ENCODE results near the gene GALNT17. TPM values are rescaled to one million over a fixed set of nuclear protein-coding genes. Genes with fewer than 3 reads are reported as not detected.

Gene GALNT17
- total and polyA plus RNA-seq, 2 experiments from 2014 or later, result 11.1 to 65.6 TPM

DNA sequence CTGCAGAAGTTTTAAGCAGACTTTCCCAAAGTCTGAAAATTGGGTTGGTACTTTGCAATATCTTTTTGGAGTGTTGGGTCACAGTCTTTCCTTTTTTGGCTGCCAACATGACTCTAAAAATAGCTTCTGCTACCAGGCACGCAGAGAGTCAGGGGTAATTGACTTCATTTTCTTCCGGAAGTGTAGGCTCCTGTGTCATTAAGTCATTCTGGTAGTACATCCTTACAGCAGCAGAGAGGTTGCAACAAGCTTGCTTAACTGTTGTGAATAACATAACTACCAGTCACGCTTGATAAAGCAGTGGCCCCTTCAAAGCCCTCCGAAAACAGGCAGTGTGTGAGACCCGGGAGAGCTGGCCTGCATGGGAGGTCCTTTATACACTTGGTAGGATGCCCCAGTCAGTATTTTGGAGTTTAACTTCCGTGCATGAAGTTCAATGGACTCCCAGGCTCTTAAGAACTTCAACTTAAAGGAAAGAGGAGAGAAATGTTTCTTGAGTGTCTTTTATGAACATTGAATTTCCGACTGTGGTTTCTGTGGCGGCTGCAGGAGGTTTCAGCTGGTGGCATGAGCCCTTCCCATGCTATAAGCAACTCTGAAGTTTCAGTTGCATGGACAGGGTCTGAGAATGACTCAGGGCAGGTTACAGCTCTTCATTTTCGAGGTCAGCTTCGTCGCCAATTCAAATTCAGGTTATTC is 310.7 kb downstream of the GALNT17 start:
- Mint-ChIP-seq H3K4me1 (peaks cover 19% of the 10 kb centered on the region), H3K27ac (peak overlapping the region; percentile 69), H3K27me3 (ENCODE audit: insufficient read depth, low read depth, poor library complexity) (peaks cover 12% of the 10 kb centered on the region), H3K4me3 (no peak overlapping the region), H3K9me3 (peaks cover 21% of the 10 kb centered on the region), H3K36me3 (ENCODE audit: low read depth) (peaks cover 51% of the 10 kb centered on the region)
- Histone ChIP-seq H3K4me2 (0 out of 2 replicates have a peak overlapping the region, but pooled peaks have one; percentile 55), H2AFZ (no peak overlapping the region), H3K27me3 (ENCODE audit: insufficient read depth) (no peaks in the 10 kb centered on the region), H3F3A (replicated peaks; ENCODE audit: low read depth) (peaks cover 4% of the 10 kb centered on the region; the same call in 1 of the 2 replicates), H3K4me3 (no peak overlapping the region), H3K36me3 (ENCODE audit: insufficient read depth) (peaks cover under 1% of the 10 kb centered on the region; the same call in 1 of the 2 replicates), H3K79me2 (replicated peaks; ENCODE audit: insufficient read depth) (no peaks in the 10 kb centered on the region), H3K9me2 (ENCODE audit: insufficient read depth) (no peaks in the 10 kb centered on the region), H3K4me1 (ENCODE audit: insufficient read depth) (peaks cover 19% of the 10 kb centered on the region), H3K27ac (ENCODE audit: low read depth) (peak overlapping the region; percentile 77), H4K20me1 (replicated peaks; ENCODE audit: insufficient read depth) (no peaks in the 10 kb centered on the region)
- ATAC-seq (no peak), DNase-seq (ENCODE audit: low spot score) (no peak)
- TF ChIP-seq NANOG (IDR thresholded peaks at IDR 0.05; ENCODE audit: borderline replicate concordance) (no peak), ZNF114 (CRISPR knock-in tag; IDR thresholded peaks at IDR 0.05) (no peak), EZH2 (IDR thresholded peaks at IDR 0.05; ENCODE audit: low read depth, unreplicated experiment) (no peak), STAT1 (IDR thresholded peaks at IDR 0.05; ENCODE audit: unreplicated experiment) (no peak)
- TF ChIP-seq, protein P1, sequence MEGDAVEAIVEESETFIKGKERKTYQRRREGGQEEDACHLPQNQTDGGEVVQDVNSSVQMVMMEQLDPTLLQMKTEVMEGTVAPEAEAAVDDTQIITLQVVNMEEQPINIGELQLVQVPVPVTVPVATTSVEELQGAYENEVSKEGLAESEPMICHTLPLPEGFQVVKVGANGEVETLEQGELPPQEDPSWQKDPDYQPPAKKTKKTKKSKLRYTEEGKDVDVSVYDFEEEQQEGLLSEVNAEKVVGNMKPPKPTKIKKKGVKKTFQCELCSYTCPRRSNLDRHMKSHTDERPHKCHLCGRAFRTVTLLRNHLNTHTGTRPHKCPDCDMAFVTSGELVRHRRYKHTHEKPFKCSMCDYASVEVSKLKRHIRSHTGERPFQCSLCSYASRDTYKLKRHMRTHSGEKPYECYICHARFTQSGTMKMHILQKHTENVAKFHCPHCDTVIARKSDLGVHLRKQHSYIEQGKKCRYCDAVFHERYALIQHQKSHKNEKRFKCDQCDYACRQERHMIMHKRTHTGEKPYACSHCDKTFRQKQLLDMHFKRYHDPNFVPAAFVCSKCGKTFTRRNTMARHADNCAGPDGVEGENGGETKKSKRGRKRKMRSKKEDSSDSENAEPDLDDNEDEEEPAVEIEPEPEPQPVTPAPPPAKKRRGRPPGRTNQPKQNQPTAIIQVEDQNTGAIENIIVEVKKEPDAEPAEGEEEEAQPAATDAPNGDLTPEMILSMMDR (conservative IDR thresholded peaks at IDR 0.05; ENCODE audit: low read depth in 2 of 2), result no peak
- TF ChIP-seq, protein P2, sequence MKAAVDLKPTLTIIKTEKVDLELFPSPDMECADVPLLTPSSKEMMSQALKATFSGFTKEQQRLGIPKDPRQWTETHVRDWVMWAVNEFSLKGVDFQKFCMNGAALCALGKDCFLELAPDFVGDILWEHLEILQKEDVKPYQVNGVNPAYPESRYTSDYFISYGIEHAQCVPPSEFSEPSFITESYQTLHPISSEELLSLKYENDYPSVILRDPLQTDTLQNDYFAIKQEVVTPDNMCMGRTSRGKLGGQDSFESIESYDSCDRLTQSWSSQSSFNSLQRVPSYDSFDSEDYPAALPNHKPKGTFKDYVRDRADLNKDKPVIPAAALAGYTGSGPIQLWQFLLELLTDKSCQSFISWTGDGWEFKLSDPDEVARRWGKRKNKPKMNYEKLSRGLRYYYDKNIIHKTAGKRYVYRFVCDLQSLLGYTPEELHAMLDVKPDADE (IDR thresholded peaks at IDR 0.05), result no peak

DNA sequence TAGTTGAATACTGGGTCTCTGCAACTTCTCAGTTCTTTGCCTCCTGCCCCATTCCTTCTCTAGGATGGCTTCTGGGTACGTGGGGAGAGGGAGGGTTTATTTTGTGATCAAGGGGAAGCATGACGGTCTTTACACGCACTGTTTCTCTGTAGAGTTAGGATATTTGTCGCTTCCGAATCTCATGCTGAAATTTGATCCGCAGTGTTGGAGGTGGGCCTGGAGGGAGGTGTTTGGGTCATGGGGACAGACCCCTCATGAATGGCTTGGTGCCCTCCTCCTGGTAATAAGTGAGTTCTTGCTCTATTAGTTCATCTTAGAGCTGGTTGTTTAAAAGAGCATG is 311.2 kb downstream of the GALNT17 start:
- Histone ChIP-seq H3K4me1 (ENCODE audit: insufficient read depth) (peaks cover 24% of the 10 kb centered on the region), H4K20me1 (replicated peaks; ENCODE audit: insufficient read depth) (no peaks in the 10 kb centered on the region), H3F3A (replicated peaks; ENCODE audit: low read depth) (peaks cover 4% of the 10 kb centered on the region; the same call in 1 of the 2 replicates), H3K79me2 (replicated peaks; ENCODE audit: insufficient read depth) (no peaks in the 10 kb centered on the region), H3K27me3 (ENCODE audit: insufficient read depth) (no peaks in the 10 kb centered on the region), H2AFZ (no peak overlapping the region), H3K9me2 (ENCODE audit: insufficient read depth) (no peaks in the 10 kb centered on the region), H3K4me3 (no peak overlapping the region), H3K4me2 (0 out of 2 replicates have a peak overlapping the region, but pooled peaks have one; percentile 55), H3K27ac (ENCODE audit: low read depth) (peak overlapping the region; percentile 77), H3K36me3 (ENCODE audit: insufficient read depth) (no peaks in the 10 kb centered on the region)
- peak overlapping the region; percentile 69 for H3K27ac Mint-ChIP-seq
- ATAC-seq (no peak), DNase-seq (ENCODE audit: low spot score) (peak; percentile 10)
- peaks cover 21% of the 10 kb centered on the region; the same call in 2 of the 3 replicates for H3K9me3 Mint-ChIP-seq
- H3K36me3 Mint-ChIP-seq (ENCODE audit: low read depth), result peaks cover 51% of the 10 kb centered on the region
- peaks cover 25% of the 10 kb centered on the region for H3K4me1 Mint-ChIP-seq
- H3K27me3 Mint-ChIP-seq (ENCODE audit: insufficient read depth, low read depth, poor library complexity), result peaks cover 10% of the 10 kb centered on the region
- no peak overlapping the region for H3K4me3 Mint-ChIP-seq
- TF ChIP-seq, protein P3, sequence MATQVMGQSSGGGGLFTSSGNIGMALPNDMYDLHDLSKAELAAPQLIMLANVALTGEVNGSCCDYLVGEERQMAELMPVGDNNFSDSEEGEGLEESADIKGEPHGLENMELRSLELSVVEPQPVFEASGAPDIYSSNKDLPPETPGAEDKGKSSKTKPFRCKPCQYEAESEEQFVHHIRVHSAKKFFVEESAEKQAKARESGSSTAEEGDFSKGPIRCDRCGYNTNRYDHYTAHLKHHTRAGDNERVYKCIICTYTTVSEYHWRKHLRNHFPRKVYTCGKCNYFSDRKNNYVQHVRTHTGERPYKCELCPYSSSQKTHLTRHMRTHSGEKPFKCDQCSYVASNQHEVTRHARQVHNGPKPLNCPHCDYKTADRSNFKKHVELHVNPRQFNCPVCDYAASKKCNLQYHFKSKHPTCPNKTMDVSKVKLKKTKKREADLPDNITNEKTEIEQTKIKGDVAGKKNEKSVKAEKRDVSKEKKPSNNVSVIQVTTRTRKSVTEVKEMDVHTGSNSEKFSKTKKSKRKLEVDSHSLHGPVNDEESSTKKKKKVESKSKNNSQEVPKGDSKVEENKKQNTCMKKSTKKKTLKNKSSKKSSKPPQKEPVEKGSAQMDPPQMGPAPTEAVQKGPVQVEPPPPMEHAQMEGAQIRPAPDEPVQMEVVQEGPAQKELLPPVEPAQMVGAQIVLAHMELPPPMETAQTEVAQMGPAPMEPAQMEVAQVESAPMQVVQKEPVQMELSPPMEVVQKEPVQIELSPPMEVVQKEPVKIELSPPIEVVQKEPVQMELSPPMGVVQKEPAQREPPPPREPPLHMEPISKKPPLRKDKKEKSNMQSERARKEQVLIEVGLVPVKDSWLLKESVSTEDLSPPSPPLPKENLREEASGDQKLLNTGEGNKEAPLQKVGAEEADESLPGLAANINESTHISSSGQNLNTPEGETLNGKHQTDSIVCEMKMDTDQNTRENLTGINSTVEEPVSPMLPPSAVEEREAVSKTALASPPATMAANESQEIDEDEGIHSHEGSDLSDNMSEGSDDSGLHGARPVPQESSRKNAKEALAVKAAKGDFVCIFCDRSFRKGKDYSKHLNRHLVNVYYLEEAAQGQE (IDR thresholded peaks at IDR 0.05; ENCODE audit: unreplicated experiment), result no peak
- TF ChIP-seq CREB1 (CRISPR knock-in tag; IDR thresholded peaks at IDR 0.05; ENCODE audit: low read depth), result no peak

Measured in GM23338 (cell line).